ENCODE measurements around the gene CREBZF.
"Not testable (repeated sequence)": the region's sequence is repeated elsewhere in the genome, so short reads cannot be mapped to it uniquely, and the experiment has no call there.

Gene CREBZF

GRCh38 chr11:85626496-85626895, 38.4 kb downstream of the CREBZF start:
- DNase-seq (ENCODE audit: low read depth in 2 of 2): no peak

GRCh38 chr11:85620256-85620655, 44.7 kb downstream of the CREBZF start:
- no peak for DNase-seq (ENCODE audit: low read depth in 2 of 2)

GRCh38 chr11:85619499-85619898, 45.4 kb downstream of the CREBZF start:
- DNase-seq (ENCODE audit: low read depth in 2 of 2): no peak

DNA sequence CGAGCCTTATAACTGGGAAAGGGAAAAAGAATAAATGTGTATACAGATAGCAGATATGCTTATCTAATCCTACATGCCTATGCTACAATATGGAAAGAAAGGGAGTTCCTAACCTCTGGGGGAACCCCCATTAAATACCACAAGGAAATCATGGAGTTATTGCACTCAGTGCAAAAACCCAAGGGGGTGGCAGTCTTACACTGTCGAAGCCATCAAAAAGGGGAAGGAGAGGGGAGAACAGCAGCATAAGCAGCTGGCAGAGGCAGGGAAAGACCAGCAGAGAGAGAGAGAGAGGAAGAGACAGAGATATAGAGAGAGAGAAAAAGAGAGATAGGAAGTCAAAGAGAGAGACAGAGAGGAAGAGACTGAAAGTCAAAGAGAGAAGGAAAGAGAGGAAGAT, 53.3 kb downstream of the CREBZF start:
- DNase-seq (ENCODE audit: low read depth in 2 of 2): not testable (repeated sequence)

All from activated CD4-positive, alpha-beta T cell treated with anti-CD3 and anti-CD28 coated beads for 24 hours (primary cell).